Transverse colon (tissue), 4 donors: ENCODE results near the gene AP1B1.

ENCODE experiments used
- POLR2A ChIP-seq: fragments of 450-650 bp; IDR thresholded peaks from one replicate; pipeline ENCODE4 v1.6.1; 2016; ENCODE audit warnings: antibody characterized with exemption, mild to moderate bottlenecking, moderate library complexity
- POLR2AphosphoS5 ChIP-seq, 3 donors: sonication (generic); formaldehyde crosslinking; IDR thresholded peaks; one replicate each; pipeline ENCODE4 v1.6.1; 2016; ENCODE audit warnings: antibody characterized with exemption in 3 of 3
- TF ChIP-seq, protein P1 (sequence below), 5 experiments: fragments of 200-600 bp in 3 of 5; fragments of 450-650 bp in 2 of 5; sonication (generic) in 3 of 5; IDR thresholded peaks; 1 replicate in 2 of 5; 2 replicates in 3 of 5; pipeline ENCODE4 v1.5.1; 2016 to 2017; ENCODE audit warnings: antibody characterized with exemption in 5 of 5, inconsistent platforms in 3 of 5, mild to moderate bottlenecking in 2 of 5, moderate library complexity in 1 of 5

DNA sequence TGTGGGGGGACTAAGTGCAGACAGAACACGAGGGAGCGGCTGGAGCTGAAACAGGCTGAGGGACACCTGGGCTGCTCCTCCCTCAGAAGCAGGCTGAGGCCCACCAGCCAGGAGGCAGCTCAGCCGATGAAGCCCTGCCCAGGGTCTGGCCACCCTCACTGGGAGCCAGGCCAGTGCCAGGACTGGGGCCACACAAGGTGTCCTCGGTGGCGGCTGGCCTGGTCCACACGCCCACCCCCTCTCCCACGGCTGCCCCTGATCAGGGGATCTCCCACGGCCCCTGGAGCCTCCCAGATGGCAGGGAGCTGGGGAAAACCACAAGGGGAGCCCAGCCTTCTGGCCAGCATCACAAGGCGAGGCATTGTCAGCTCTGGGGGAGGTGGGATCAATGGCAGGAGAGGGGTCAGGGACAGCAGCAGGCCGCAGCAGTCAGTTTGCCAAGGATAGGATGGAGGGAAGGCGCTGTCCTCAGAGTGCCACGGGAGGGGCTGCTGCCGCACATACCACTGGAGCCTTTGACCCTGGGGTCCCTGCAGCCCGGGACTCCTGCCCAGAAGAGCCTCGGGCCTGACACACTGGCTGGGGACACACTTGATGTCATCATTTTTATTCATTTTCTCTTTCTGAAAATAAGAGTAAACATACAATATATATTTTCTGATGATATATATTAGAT, 61.1 kb downstream of the AP1B1 start:
- TF ChIP-seq, protein P1, sequence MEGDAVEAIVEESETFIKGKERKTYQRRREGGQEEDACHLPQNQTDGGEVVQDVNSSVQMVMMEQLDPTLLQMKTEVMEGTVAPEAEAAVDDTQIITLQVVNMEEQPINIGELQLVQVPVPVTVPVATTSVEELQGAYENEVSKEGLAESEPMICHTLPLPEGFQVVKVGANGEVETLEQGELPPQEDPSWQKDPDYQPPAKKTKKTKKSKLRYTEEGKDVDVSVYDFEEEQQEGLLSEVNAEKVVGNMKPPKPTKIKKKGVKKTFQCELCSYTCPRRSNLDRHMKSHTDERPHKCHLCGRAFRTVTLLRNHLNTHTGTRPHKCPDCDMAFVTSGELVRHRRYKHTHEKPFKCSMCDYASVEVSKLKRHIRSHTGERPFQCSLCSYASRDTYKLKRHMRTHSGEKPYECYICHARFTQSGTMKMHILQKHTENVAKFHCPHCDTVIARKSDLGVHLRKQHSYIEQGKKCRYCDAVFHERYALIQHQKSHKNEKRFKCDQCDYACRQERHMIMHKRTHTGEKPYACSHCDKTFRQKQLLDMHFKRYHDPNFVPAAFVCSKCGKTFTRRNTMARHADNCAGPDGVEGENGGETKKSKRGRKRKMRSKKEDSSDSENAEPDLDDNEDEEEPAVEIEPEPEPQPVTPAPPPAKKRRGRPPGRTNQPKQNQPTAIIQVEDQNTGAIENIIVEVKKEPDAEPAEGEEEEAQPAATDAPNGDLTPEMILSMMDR (IDR thresholded peaks at IDR 0.05): no peak
- no peak for TF ChIP-seq POLR2A
- no peak for TF ChIP-seq POLR2AphosphoS5 (IDR thresholded peaks at IDR 0.05)
